HCT116 (cell line): Measurements from ENCODE around the gene ACTC1. TPM values are rescaled to one million over a fixed set of nuclear protein-coding genes. Genes with fewer than 3 reads are reported as not detected.

Experiments
- ATAC-seq: fragments of 200-7000 bp; cut with Tn5 transposase; 2 replicates; pipeline ENCODE4 v1.9.1; 2020; ENCODE audit warnings: mild to moderate bottlenecking, moderate library complexity
- BruUV-seq: library from RNA; stranded (reverse); fragments of 400-500 nt; replicated peaks from 2 replicates; lab custom pipeline; 2021; lab: Mats Ljungman, UMichigan
- CTCF ChIA-PET: fragments of 300-600 bp; sonication (Branson Sonifier 250); formaldehyde crosslinking; loops from one replicate; lab custom pipeline; 2021; ENCODE audit warnings: antibody characterized with exemption; lab: Charles Lee
- POLR2A ChIA-PET: fragments of 300-600, 350-600 bp; sonication (Branson Sonifier 250); formaldehyde crosslinking; loops from one replicate; lab custom pipeline; 2021; ENCODE audit warnings: antibody characterized with exemption; lab: Charles Lee
- RAD21 ChIA-PET, 2 experiments: fragments of 300-600 bp; sonication (Branson Sonifier 250); formaldehyde crosslinking; loops; one replicate each; lab custom pipeline; 2023; ENCODE audit warnings: low total read pairs in 2 of 2; ENCODE audit not compliant: uncharacterized antibody in 2 of 2, unreplicated experiment in 2 of 2, low non-redundant PET in 1 of 2; lab: Charles Lee
- DNase-seq: peaks from one replicate; pipeline ENCODE4 v3.0.0-alpha.2; 2010; ENCODE audit warnings: low read depth, low spot score
- H2AFZ ChIP-seq: fragments of 200-600 bp; shearing (Covaris generic), sonication (generic); 2 replicates; pipeline ENCODE4 v1.6.1; 2017; ENCODE audit warnings: low read depth, mixed run types, mixed read lengths, antibody characterized with exemption, low read length; ENCODE audit not compliant: poor library complexity, severe bottlenecking
- H3K27ac ChIP-seq: 2 replicates; pipeline ENCODE4 v1.5.1; 2012; ENCODE audit warnings: low read depth, low read length
- H3K27me3 ChIP-seq: fragments of 200-600 bp; sonication (generic); 2 replicates; pipeline ENCODE4 v1.6.1; 2016; ENCODE audit warnings: mixed run types, low read length, mixed read lengths; ENCODE audit not compliant: insufficient read depth
- H3K36me3 ChIP-seq, 2 experiments: fragments of 200-500 bp in 1 of 2; fragments of 200-600 bp in 1 of 2; sonication (Bioruptor generic) in 1 of 2; sonication (generic) in 1 of 2; 2 replicates each; pipeline versions ENCODE4 v1.5.1 to v1.6.1; 2014 to 2016; ENCODE audit warnings: low read length in 2 of 2, inconsistent platforms in 1 of 2, mixed read lengths in 1 of 2, mixed run types in 1 of 2; ENCODE audit not compliant: insufficient read depth in 2 of 2, control insufficient read depth in 1 of 2
- H3K4me1 ChIP-seq, 2 experiments: fragments of 200-600 bp in 1 of 2; sonication (generic) in 1 of 2; 2 replicates each; pipeline versions ENCODE4 v1.5.1 to v1.6.1; 2012 to 2017; ENCODE audit warnings: low read length in 2 of 2, inconsistent platforms in 1 of 2, mild to moderate bottlenecking in 1 of 2, mixed read lengths in 1 of 2, mixed run types in 1 of 2, moderate library complexity in 1 of 2; ENCODE audit not compliant: insufficient read depth in 2 of 2, control insufficient read depth in 1 of 2
- H3K4me2 ChIP-seq: fragments of 200-600 bp; sonication (generic); 2 replicates; pipeline ENCODE4 v1.6.1; 2017; ENCODE audit warnings: mixed run types, low read length, mixed read lengths
- H3K4me3 ChIP-seq, 2 experiments: fragments of 200-600 bp in 1 of 2; sonication (generic) in 1 of 2; replicated peaks in 1 of 2; 2 replicates each; pipeline ENCODE4 v1.5.1; 2011 to 2016; ENCODE audit warnings: low read length in 2 of 2, control low read depth in 1 of 2, low read depth in 1 of 2, mild to moderate bottlenecking in 1 of 2, mixed read lengths in 1 of 2, mixed run types in 1 of 2
- H3K79me2 ChIP-seq: fragments of 200-600 bp; sonication (generic); 2 replicates; pipeline ENCODE4 v1.6.1; 2017; ENCODE audit warnings: mild to moderate bottlenecking, mixed run types, low read length, moderate library complexity, mixed read lengths; ENCODE audit not compliant: insufficient read depth
- H3K9ac ChIP-seq: fragments of 200-600 bp; sonication (generic); 2 replicates; pipeline ENCODE4 v1.6.1; 2016; ENCODE audit warnings: low read length, mixed read lengths
- H3K9me2 ChIP-seq: fragments of 200-600 bp; sonication (generic), shearing (Covaris generic); 2 replicates; pipeline ENCODE4 v1.6.1; 2017; ENCODE audit warnings: mixed run types, mild to moderate bottlenecking, moderate library complexity; ENCODE audit not compliant: insufficient read depth
- H3K9me3 ChIP-seq, 2 experiments: fragments of 200-500 bp in 1 of 2; fragments of 200-600 bp in 1 of 2; sonication (Bioruptor generic) in 1 of 2; sonication (generic) in 1 of 2; 2 replicates each; pipeline ENCODE4 v1.6.1; 2014 to 2017; ENCODE audit warnings: low read length in 2 of 2, mixed read lengths in 2 of 2, inconsistent platforms in 1 of 2, low read depth in 1 of 2, mild to moderate bottlenecking in 1 of 2, mixed run types in 1 of 2, moderate library complexity in 1 of 2; ENCODE audit not compliant: control insufficient read depth in 1 of 2, insufficient read depth in 1 of 2
- H4K20me1 ChIP-seq: fragments of 200-600 bp; sonication (generic), shearing (Covaris generic); 2 replicates; pipeline ENCODE4 v1.6.1; 2017; ENCODE audit warnings: mixed run types, mild to moderate bottlenecking, moderate library complexity; ENCODE audit not compliant: insufficient read depth
- CBX3 ChIP-seq: IDR thresholded peaks from 2 replicates; pipeline ENCODE4 v1.6.1; 2012; ENCODE audit warnings: low read depth
- EGR1 ChIP-seq: IDR thresholded peaks from 2 replicates; pipeline ENCODE4 v1.6.1; 2012; ENCODE audit warnings: low read depth
- EZH2 ChIP-seq: fragments of 200-600 bp; sonication (generic); IDR thresholded peaks from 2 replicates; pipeline ENCODE4 v1.6.1; 2017; ENCODE audit warnings: antibody characterized with exemption, mixed run types
- EZH2phosphoT487 ChIP-seq: fragments of 200-600 bp; IDR thresholded peaks from 2 replicates; pipeline ENCODE4 v1.6.1; 2018; ENCODE audit warnings: antibody characterized with exemption, borderline replicate concordance
- FOSL1 ChIP-seq: IDR thresholded peaks from 2 replicates; pipeline ENCODE4 v1.6.1; 2012; ENCODE audit warnings: low read depth
- POLR2A ChIP-seq: IDR thresholded peaks from 2 replicates; pipeline ENCODE4 v1.7.0; 2011; ENCODE audit warnings: borderline replicate concordance; ENCODE audit not compliant: insufficient read depth, insufficient read length; ENCODE audit errors: extremely low read depth
- POLR2AphosphoS5 ChIP-seq: IDR thresholded peaks from 2 replicates; pipeline ENCODE4 v1.6.1; 2011; ENCODE audit warnings: mild to moderate bottlenecking, low read depth, low read length, moderate library complexity
- SRF ChIP-seq: IDR thresholded peaks from 2 replicates; pipeline ENCODE4 v1.6.1; 2012; ENCODE audit warnings: low read depth
- intact Hi-C: fragments of 100-400 bp; cut with micrococcal nuclease; formaldehyde crosslinking; loops from 2 replicates; pipeline ENCODE4 v1.10.0; 2022
- total RNA-seq: library from RNA; stranded (reverse); gene quantifications from one replicate; pipeline ENCODE4 v1.2.1, GENCODE V29; 2021; ENCODE audit not compliant: unreplicated experiment
- TF ChIP-seq, protein P1 (sequence below): IDR thresholded peaks from 2 replicates; pipeline ENCODE4 v1.6.1; 2012; ENCODE audit warnings: low read depth
- TF ChIP-seq, protein P2 (sequence below): IDR thresholded peaks from 2 replicates; pipeline ENCODE4 v1.6.1; 2012

ACTC1 gene
- total RNA-seq, 1 experiment from 2014 or later, result not detected

DNA sequence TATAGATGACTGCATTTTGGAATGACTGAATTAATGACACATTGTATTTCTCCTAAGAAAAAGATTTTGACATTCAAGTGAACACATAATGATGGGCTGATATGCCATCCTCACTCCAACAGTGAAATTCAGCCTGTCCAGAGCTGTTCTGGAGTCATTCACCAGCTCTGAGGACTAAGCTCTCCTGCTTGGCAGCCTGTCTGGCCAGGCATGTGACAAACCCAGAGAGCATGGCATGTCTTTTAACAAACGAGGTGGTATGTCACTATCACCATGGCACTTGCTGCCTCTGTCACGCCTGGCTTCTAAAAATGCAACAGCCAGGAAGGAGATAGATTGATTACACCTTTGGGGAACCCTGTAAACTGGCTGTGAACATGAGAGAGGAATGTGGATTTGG, 1.4 kb downstream of the ACTC1 start:
- Histone ChIP-seq H4K20me1 (no peaks in the 10 kb centered on the region), H3K36me3 (no peaks in the 10 kb centered on the region), H3K79me2 (no peaks in the 10 kb centered on the region), H3K27me3 (peaks cover 65% of the 10 kb centered on the region), H3K4me3 (no peak overlapping the region), H3K9me2 (no peaks in the 10 kb centered on the region), H3K9ac (no peak overlapping the region), H3K27ac (no peak overlapping the region), H3K4me2 (no peak overlapping the region), H2AFZ (no peak overlapping the region), H3K4me1 (no peaks in the 10 kb centered on the region), H3K9me3 (no peaks in the 10 kb centered on the region)
- POLR2A ChIA-PET, result no interaction called here
- CTCF ChIA-PET, result no interaction called here
- TF ChIP-seq POLR2A, result no peak
- TF ChIP-seq CBX3, result no peak
- TF ChIP-seq SRF, result no peak
- TF ChIP-seq, protein P1, sequence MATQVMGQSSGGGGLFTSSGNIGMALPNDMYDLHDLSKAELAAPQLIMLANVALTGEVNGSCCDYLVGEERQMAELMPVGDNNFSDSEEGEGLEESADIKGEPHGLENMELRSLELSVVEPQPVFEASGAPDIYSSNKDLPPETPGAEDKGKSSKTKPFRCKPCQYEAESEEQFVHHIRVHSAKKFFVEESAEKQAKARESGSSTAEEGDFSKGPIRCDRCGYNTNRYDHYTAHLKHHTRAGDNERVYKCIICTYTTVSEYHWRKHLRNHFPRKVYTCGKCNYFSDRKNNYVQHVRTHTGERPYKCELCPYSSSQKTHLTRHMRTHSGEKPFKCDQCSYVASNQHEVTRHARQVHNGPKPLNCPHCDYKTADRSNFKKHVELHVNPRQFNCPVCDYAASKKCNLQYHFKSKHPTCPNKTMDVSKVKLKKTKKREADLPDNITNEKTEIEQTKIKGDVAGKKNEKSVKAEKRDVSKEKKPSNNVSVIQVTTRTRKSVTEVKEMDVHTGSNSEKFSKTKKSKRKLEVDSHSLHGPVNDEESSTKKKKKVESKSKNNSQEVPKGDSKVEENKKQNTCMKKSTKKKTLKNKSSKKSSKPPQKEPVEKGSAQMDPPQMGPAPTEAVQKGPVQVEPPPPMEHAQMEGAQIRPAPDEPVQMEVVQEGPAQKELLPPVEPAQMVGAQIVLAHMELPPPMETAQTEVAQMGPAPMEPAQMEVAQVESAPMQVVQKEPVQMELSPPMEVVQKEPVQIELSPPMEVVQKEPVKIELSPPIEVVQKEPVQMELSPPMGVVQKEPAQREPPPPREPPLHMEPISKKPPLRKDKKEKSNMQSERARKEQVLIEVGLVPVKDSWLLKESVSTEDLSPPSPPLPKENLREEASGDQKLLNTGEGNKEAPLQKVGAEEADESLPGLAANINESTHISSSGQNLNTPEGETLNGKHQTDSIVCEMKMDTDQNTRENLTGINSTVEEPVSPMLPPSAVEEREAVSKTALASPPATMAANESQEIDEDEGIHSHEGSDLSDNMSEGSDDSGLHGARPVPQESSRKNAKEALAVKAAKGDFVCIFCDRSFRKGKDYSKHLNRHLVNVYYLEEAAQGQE, result no peak
- no peak for TF ChIP-seq POLR2AphosphoS5
- no peak for TF ChIP-seq FOSL1
- no peak for TF ChIP-seq EZH2
- TF ChIP-seq, protein P2, sequence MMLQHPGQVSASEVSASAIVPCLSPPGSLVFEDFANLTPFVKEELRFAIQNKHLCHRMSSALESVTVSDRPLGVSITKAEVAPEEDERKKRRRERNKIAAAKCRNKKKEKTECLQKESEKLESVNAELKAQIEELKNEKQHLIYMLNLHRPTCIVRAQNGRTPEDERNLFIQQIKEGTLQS, result no peak
- no peak for TF ChIP-seq EZH2phosphoT487
- TF ChIP-seq EGR1, result no peak
- DNase-seq, result no peak
- RAD21 ChIA-PET, result no interaction called here
- BruUV-seq, result no TSS peak
- ATAC-seq, result no peak
- intact Hi-C loops, result no loop called here
